ENCODE measurements around the gene ANKRD36C. TPM values are rescaled to one million over a fixed set of nuclear protein-coding genes. Genes with fewer than 3 reads are reported as not detected.
"Not testable (repeated sequence)": the region's sequence is repeated elsewhere in the genome, so short reads cannot be mapped to it uniquely, and the experiment has no call there.

Gene ANKRD36C
- 103 and 107 TPM in 2 replicates for total RNA-seq
- 54.0 TPM for total RNA-seq (2013)
- polyA plus RNA-seq: 2.5 and 3.6 TPM in 2 replicates
- polyA minus RNA-seq: 24.1 and 38.8 TPM in 2 replicates

- not testable (repeated sequence) for H3K4me1 ChIP-seq (ENCODE audit: control insufficient read depth in 2 of 2, insufficient read depth in 2 of 2, low read length in 2 of 2); H3K9me3 ChIP-seq (ENCODE audit: control extremely low read depth in 1 of 3, control insufficient read depth in 2 of 3, insufficient read depth in 1 of 3, low read length in 2 of 3); H3K79me2 ChIP-seq (ENCODE audit: control insufficient read depth, insufficient read depth, low read length); H4K20me1 ChIP-seq (ENCODE audit: control insufficient read depth, insufficient read depth, low read length, poor library complexity, severe bottlenecking); H3K4me1 Mint-ChIP-seq; H3K36me3 ChIP-seq (replicated peaks in 1 of 2; ENCODE audit: control extremely low read depth in 1 of 2, control insufficient read depth in 1 of 2, extremely low read depth in 1 of 2, insufficient read depth in 2 of 2, low read length in 1 of 2); H3K9me3 Mint-ChIP-seq (ENCODE audit: insufficient read depth); H3K27me3 ChIP-seq (replicated peaks in 1 of 4; ENCODE audit: control extremely low read depth in 1 of 4, control insufficient read depth in 3 of 4, insufficient read depth in 4 of 4, low read length in 3 of 4)
- peak within 1 kb of the TSS; percentile 99 for H3K27ac Mint-ChIP-seq
- 0% methylated on average over 12 of the region's 56 CpGs for WGBS (ENCODE audit: insufficient coverage)
- Histone ChIP-seq H3K9ac (ENCODE audit: low read length) (peak within 1 kb of the TSS; percentile 80), H3K27ac (ENCODE audit: low read length in 2 of 2) (peak within 1 kb of the TSS; percentile 82 to 86), H2AFZ (ENCODE audit: insufficient read depth, low read depth, low read length, poor library complexity, severe bottlenecking) (peak within 1 kb of the TSS; percentile 94), H3K4me3 (ENCODE audit: control extremely low read depth in 1 of 5, extremely low read depth in 1 of 5, insufficient read depth in 1 of 5, low read depth in 2 of 5, low read length in 4 of 5) (peak within 1 kb of the TSS; percentile 27 to 84 (median 64)), H3K4me2 (replicated peaks; ENCODE audit: low read depth, low read length, poor library complexity, severe bottlenecking) (peak within 1 kb of the TSS; percentile 84)
- intact Hi-C loops (cut with micrococcal nuclease): loop anchor here (5.0 kb wide), 1 partner anchor 276 kb away; the partner anchor contains the start of genes CIAO1 and TMEM127
- ChIA-PET CTCF (interaction anchor here (1.2 to 3.5 kb wide), 10 partner anchors 10 to 278 kb away, joined by 3 to 32 read pairs (median 6); partner anchors contain the start of genes ADRA2B, ASTL and STARD7), POLR2A (interaction anchor here (0.7 kb wide), 1 partner anchor 161 kb away, joined by 3 read pairs; no protein-coding TSS in a partner anchor)
- peak; percentile 83 for DNase-seq
- peak; percentile 86 for ATAC-seq (ENCODE audit: low read depth)
- H3K4me3 Mint-ChIP-seq: peak within 1 kb of the TSS; percentile 94
- peaks cover 12% of the 10 kb centered on the region for H3K27me3 Mint-ChIP-seq
Observed at GRCh38 chr2:95991351-95992094, at the start of gene ANKRD36C. Gene ANKRD36C, minus strand, starts transcription at chr2:95991824. Its CDS starts 116 bp downstream, at chr2:95991708.

- H2AFZ ChIP-seq (ENCODE audit: insufficient read depth, low read depth, low read length, poor library complexity, severe bottlenecking); H3K27me3 Mint-ChIP-seq; H3K27ac ChIP-seq (ENCODE audit: low read length in 2 of 2); H3K36me3 ChIP-seq (replicated peaks in 1 of 2; ENCODE audit: control extremely low read depth in 1 of 2, control insufficient read depth in 1 of 2, extremely low read depth in 1 of 2, insufficient read depth in 2 of 2, low read length in 1 of 2); H3K9me3 ChIP-seq (ENCODE audit: control extremely low read depth in 1 of 3, control insufficient read depth in 2 of 3, insufficient read depth in 1 of 3, low read length in 2 of 3); H4K20me1 ChIP-seq (ENCODE audit: control insufficient read depth, insufficient read depth, low read length, poor library complexity, severe bottlenecking); intact Hi-C loops (cut with micrococcal nuclease); ATAC-seq (ENCODE audit: low read depth); H3K9ac ChIP-seq (ENCODE audit: low read length); H3K27ac Mint-ChIP-seq; H3K4me2 ChIP-seq (replicated peaks; ENCODE audit: low read depth, low read length, poor library complexity, severe bottlenecking); H3K4me1 Mint-ChIP-seq; H3K79me2 ChIP-seq (ENCODE audit: control insufficient read depth, insufficient read depth, low read length); CTCF ChIA-PET; POLR2A ChIA-PET; DNase-seq; H3K9me3 Mint-ChIP-seq (ENCODE audit: insufficient read depth); H3K4me3 ChIP-seq (ENCODE audit: control extremely low read depth in 1 of 5, extremely low read depth in 1 of 5, insufficient read depth in 1 of 5, low read depth in 2 of 5, low read length in 4 of 5); H3K4me3 Mint-ChIP-seq; H3K4me1 ChIP-seq (ENCODE audit: control insufficient read depth in 2 of 2, insufficient read depth in 2 of 2, low read length in 2 of 2); H3K27me3 ChIP-seq (replicated peaks in 1 of 4; ENCODE audit: control extremely low read depth in 1 of 4, control insufficient read depth in 3 of 4, insufficient read depth in 4 of 4, low read length in 3 of 4): not testable (repeated sequence)
- no CpG with 5 or more reads among the region's 14 CpGs for WGBS (ENCODE audit: insufficient coverage)
Observed at GRCh38 chr2:96035554-96035953, 43.9 kb upstream of the ANKRD36C start.

GRCh38 chr2:96034792-96035191 is 43.2 kb upstream of the ANKRD36C start, which contains the start of gene GPAT2:
Gene GPAT2, minus strand, starts transcription at chr2:96034916. Its CDS starts 2,557 bp downstream, at chr2:96032359.
- H3K27ac Mint-ChIP-seq; H3K27me3 ChIP-seq (replicated peaks in 1 of 4; ENCODE audit: control extremely low read depth in 1 of 4, control insufficient read depth in 3 of 4, insufficient read depth in 4 of 4, low read length in 3 of 4); H3K9me3 Mint-ChIP-seq (ENCODE audit: insufficient read depth); H3K4me1 Mint-ChIP-seq; H3K36me3 ChIP-seq (replicated peaks in 1 of 2; ENCODE audit: control extremely low read depth in 1 of 2, control insufficient read depth in 1 of 2, extremely low read depth in 1 of 2, insufficient read depth in 2 of 2, low read length in 1 of 2); DNase-seq; H3K4me3 ChIP-seq (ENCODE audit: control extremely low read depth in 1 of 5, extremely low read depth in 1 of 5, insufficient read depth in 1 of 5, low read depth in 2 of 5, low read length in 4 of 5); H3K9me3 ChIP-seq (ENCODE audit: control extremely low read depth in 1 of 3, control insufficient read depth in 2 of 3, insufficient read depth in 1 of 3, low read length in 2 of 3); H3K79me2 ChIP-seq (ENCODE audit: control insufficient read depth, insufficient read depth, low read length); CTCF ChIA-PET; H3K27ac ChIP-seq (ENCODE audit: low read length in 2 of 2); H3K4me3 Mint-ChIP-seq; H3K4me1 ChIP-seq (ENCODE audit: control insufficient read depth in 2 of 2, insufficient read depth in 2 of 2, low read length in 2 of 2); H2AFZ ChIP-seq (ENCODE audit: insufficient read depth, low read depth, low read length, poor library complexity, severe bottlenecking); H3K9ac ChIP-seq (ENCODE audit: low read length); H3K27me3 Mint-ChIP-seq; H4K20me1 ChIP-seq (ENCODE audit: control insufficient read depth, insufficient read depth, low read length, poor library complexity, severe bottlenecking); POLR2A ChIA-PET; intact Hi-C loops (cut with micrococcal nuclease); H3K4me2 ChIP-seq (replicated peaks; ENCODE audit: low read depth, low read length, poor library complexity, severe bottlenecking): not testable (repeated sequence)
- peak; percentile 28 for ATAC-seq (ENCODE audit: low read depth)
- WGBS (ENCODE audit: insufficient coverage): no CpG with 5 or more reads among the region's 34 CpGs

- H3K9ac ChIP-seq (ENCODE audit: low read length); H3K4me3 ChIP-seq (ENCODE audit: control extremely low read depth in 1 of 5, extremely low read depth in 1 of 5, insufficient read depth in 1 of 5, low read depth in 2 of 5, low read length in 4 of 5); H3K79me2 ChIP-seq (ENCODE audit: control insufficient read depth, insufficient read depth, low read length); DNase-seq; CTCF ChIA-PET; H3K4me1 Mint-ChIP-seq; H3K4me1 ChIP-seq (ENCODE audit: control insufficient read depth in 2 of 2, insufficient read depth in 2 of 2, low read length in 2 of 2); ATAC-seq (ENCODE audit: low read depth); H2AFZ ChIP-seq (ENCODE audit: insufficient read depth, low read depth, low read length, poor library complexity, severe bottlenecking); H3K27me3 ChIP-seq (replicated peaks in 1 of 4; ENCODE audit: control extremely low read depth in 1 of 4, control insufficient read depth in 3 of 4, insufficient read depth in 4 of 4, low read length in 3 of 4); H3K27ac Mint-ChIP-seq; H3K9me3 ChIP-seq (ENCODE audit: control extremely low read depth in 1 of 3, control insufficient read depth in 2 of 3, insufficient read depth in 1 of 3, low read length in 2 of 3); H3K27ac ChIP-seq (ENCODE audit: low read length in 2 of 2); intact Hi-C loops (cut with micrococcal nuclease); H3K9me3 Mint-ChIP-seq (ENCODE audit: insufficient read depth); H3K4me3 Mint-ChIP-seq; H3K27me3 Mint-ChIP-seq; H3K36me3 ChIP-seq (replicated peaks in 1 of 2; ENCODE audit: control extremely low read depth in 1 of 2, control insufficient read depth in 1 of 2, extremely low read depth in 1 of 2, insufficient read depth in 2 of 2, low read length in 1 of 2); POLR2A ChIA-PET; H3K4me2 ChIP-seq (replicated peaks; ENCODE audit: low read depth, low read length, poor library complexity, severe bottlenecking); H4K20me1 ChIP-seq (ENCODE audit: control insufficient read depth, insufficient read depth, low read length, poor library complexity, severe bottlenecking): not testable (repeated sequence)
- no CpG with 5 or more reads among the region's 9 CpGs for WGBS (ENCODE audit: insufficient coverage)
Observed at GRCh38 chr2:96033997-96034396, 42.4 kb upstream of the ANKRD36C start.
